Stimulated activated CD4-positive, alpha-beta T cell treated with anti-CD3 and anti-CD28 coated beads, Interleukin-2, amount 100 ng/mL, for 24 hours (primary cell): ENCODE data around the gene NR4A3.
"Not testable (repeated sequence)": the region's sequence is repeated elsewhere in the genome, so short reads cannot be mapped to it uniquely, and the experiment has no call there.

Experiments
- DNase-seq, 2 donors: peaks; one replicate each; pipeline ENCODE4 v3.0.0-alpha.2; 2020

The NR4A3 gene

DNA sequence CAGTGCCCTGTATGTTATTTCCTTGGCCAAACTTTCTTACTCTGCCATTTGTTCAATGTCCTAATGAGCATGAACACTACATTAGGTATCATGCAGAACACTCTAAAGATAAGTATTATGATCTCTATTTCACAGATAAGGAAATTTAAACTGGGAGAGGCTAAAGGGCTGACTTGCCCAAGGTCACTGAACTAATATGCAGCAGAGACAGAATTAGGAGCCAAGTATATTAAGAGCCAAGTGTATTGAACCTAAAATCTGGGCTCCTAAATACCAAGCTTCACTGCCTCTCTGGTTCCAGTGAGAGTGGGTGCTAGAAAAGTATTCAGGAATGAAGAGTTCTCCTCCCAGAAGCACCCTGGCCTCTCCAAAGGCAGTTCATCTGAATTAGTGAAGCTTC is 13.5 kb downstream of the NR4A3 start:
- DNase-seq: no peak

- DNase-seq: no peak
Observed at GRCh38 chr9:99835581-99835980, 13.9 kb downstream of the NR4A3 start.

- no peak for DNase-seq
Observed at GRCh38 chr9:99840072-99840471, 18.4 kb downstream of the NR4A3 start.

DNA sequence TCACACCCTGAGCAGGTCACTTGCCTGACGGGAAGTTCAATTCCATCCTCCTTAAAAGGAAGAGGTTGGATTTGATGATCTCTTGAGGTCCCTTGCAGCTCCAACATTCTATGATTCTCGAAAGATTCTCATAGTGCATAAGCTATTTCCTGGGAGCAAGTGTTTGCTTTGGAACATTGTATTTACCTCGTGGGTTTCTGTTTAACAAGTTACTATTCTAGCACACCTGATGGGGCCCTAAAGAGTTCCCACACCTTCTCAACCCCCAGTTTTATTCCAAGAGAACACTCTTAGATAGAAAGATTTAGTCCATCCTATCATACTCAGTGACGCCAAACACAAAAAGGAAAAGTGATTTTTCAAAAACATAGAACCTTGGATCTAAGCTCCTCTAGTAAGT is 23.4 kb downstream of the NR4A3 start:
- no peak for DNase-seq

DNA sequence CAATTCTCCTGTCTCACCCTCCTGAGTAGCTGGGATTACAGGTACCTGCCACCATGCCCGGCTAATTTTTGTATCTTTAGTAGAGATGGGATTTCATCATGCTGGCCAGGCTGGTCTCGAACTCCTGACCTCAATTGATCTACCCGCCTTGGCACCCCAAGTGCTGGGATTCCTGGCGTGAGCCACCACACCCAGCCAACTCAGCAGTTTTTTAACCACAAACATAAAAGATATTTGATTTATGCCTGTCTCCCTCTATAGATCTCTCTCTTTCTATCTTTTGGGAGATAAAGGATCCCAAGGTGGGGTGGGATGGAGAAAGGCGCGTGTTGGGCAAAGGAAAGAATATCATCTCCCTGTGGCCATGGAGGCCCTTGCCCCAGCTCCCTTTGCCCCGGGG is 26.8 kb downstream of the NR4A3 start:
- DNase-seq: no peak

GRCh38 chr9:99850736-99851499 is 29.2 kb downstream of the NR4A3 start:
- DNase-seq: no peak

GRCh38 chr9:99851500-99851822 is 29.8 kb downstream of the NR4A3 start:
- DNase-seq: no peak

GRCh38 chr9:99852617-99853016 is 30.9 kb downstream of the NR4A3 start:
- no peak for DNase-seq

- no peak for DNase-seq
Observed at GRCh38 chr9:99855467-99856176, 33.9 kb downstream of the NR4A3 start.

DNA sequence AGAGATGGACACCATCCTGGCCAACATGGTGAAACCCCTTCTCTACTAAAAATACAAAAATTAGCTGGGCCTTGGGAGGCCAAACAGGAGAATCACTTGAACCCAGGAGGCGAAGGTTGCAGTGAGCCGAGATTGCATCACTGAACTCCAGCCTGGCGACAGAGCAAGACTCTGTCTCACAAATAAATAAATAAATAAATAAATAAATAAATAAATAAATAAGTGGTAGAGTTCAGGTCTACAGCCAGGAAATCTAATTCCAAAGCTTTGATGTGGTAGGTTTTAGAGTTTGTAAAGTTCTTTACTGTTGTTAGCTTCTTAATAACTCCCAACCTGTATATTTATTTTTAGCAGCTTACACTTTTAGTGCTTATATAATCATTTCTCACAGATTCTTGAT is 35.9 kb downstream of the NR4A3 start:
- not testable (repeated sequence) for DNase-seq

DNA sequence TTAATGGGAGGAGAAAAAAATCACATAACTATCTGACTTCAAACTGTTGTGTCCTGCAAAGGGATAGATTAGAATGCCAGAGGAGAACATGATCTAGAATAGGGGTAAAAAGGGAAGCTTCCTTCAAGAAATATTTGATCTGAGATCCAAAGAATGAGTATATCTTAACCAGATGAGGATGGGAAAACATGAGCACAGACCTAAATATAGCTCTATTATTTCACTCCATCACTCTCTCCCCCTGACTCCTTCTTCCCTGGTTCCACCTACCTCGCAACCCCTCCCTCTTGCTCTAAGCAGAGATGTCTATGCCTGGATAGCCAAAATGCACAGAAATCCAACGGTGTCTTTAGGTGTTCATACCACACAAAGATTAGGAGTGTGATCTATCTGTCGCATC is 36.4 kb downstream of the NR4A3 start:
- no peak for DNase-seq

DNA sequence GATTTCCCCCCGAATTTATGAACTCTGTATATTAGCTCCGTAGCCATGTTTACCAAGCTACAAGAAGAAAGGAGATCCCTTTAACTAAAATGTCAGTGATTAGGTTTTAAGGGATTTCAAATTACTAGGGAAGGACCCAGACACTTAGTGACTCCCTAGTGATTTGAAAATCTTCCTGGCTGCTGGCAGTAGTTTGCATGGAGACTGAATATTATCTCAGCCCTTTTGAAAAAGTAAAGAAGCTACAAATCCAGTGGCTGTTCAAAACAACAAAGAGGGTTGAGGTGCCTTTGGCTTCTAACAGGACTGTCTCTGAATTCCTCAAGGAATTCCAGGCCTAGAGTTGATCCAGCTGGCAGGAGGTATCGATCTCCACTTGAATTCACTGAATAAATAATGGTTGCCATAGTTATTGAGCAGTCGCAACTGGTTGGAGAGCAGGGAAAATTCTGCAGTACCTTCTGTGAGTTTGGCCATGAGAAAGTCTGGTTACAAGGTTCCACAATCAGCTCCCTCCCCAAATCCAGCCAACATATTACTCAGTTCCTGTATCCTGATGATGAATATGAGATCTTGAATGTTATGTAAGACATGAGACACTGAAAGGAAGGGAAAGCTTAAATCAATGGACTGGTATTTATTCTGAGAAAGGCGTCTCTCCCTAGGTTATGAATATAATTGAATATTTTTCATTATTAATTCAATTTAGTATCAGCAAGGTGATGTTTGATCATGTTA is 37.7 kb downstream of the NR4A3 start:
- no peak for DNase-seq

- no peak for DNase-seq
Observed at GRCh38 chr9:99860266-99860665, 38.6 kb downstream of the NR4A3 start.

GRCh38 chr9:99863955-99864354 is 42.3 kb downstream of the NR4A3 start:
- DNase-seq: no peak

DNA sequence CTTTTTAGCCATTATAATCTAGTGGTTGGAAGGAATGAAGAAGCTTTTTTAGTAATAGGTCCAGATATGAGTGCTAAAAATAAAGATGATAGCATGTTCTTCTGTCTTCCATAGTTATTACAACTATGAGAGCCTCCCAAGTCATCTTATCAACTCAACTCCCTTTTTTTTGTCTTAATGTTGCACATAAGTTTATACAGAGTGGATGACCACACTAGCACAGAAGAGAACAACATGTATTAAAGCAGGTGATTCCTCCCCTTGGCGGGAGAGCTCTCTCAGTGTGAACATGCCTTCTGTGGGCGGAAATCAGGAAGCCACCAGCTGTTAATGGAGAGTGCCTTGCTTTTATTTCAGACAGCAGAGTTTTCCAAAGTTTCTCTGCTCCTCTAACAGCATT is 44.7 kb downstream of the NR4A3 start:
- no peak for DNase-seq

DNA sequence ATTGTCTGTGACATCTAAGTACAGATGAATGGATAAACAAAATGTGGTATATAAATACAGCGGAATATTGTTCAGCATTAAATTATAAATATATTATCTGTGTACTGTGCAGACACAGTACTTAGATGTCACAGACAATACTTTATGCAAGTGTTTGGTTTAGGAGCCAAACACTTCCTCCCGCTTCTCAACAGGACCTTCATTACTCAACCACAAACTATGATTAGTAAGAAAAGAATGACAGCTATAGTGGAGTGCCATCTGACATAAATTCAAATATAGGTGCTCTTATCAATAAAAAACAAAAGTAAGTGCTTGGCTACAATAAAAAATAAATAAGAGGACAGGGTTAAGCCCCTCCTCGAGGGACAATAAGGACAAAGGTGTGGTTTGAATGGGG is 45.9 kb downstream of the NR4A3 start:
- DNase-seq: no peak

DNA sequence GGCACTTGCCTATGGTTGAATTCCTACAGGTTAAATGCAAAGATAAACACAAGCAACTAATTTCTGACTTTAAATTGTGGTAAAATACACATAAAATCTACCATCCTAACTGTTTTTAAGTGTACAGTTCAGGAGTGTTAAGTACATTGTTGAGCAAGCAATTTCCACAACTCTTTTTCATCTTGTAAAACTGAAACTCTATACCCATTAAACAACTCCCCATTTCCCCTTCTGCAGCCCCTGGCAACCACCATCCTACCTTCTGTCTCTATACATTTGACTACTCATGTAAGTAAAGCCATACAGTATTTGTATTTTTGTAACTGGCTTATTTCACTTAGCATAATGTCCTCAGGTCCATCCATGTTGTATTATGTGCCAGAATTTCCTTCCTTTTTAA is 46.3 kb downstream of the NR4A3 start:
- no peak for DNase-seq

DNA sequence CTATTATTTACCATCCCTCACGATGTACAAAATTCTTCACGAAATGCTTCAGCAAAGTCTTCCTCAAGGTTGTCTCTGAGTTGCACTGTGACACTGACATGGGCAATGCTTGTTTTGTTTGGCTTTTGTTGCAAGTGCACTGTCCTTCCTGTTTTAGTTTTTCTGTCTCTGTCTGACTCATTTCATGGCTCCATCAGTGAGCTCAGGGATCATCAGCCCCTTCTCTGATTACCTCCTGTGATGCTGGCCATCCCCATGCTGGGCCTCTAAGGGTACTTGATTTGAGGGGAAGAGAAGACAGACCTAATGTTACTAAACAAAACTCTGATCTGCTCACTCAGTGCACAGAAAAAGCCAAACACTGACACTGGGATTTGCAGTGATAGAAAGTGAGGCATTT is 47.2 kb downstream of the NR4A3 start:
- DNase-seq: no peak

DNA sequence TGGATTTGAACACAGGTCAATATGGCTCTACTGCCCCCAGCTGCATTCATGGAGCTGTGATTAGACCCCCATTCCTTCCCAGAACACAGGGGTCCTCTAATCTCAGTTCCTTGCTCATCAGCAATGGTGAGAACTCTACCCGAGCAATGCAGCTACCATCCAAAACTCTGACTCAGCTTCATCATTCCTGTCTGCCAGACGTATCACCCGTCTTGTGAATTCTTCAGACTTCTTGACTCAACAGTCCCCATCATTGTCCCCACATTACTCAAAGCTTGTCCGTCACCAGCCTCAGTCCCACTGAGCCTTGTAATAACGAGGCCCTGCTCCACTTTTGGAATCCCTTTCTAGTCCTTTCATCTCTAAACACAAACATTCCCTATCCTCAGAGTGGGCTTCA is 48.4 kb downstream of the NR4A3 start:
- DNase-seq: no peak

GRCh38 chr9:99873531-99873930 is 51.8 kb downstream of the NR4A3 start:
- no peak for DNase-seq

DNA sequence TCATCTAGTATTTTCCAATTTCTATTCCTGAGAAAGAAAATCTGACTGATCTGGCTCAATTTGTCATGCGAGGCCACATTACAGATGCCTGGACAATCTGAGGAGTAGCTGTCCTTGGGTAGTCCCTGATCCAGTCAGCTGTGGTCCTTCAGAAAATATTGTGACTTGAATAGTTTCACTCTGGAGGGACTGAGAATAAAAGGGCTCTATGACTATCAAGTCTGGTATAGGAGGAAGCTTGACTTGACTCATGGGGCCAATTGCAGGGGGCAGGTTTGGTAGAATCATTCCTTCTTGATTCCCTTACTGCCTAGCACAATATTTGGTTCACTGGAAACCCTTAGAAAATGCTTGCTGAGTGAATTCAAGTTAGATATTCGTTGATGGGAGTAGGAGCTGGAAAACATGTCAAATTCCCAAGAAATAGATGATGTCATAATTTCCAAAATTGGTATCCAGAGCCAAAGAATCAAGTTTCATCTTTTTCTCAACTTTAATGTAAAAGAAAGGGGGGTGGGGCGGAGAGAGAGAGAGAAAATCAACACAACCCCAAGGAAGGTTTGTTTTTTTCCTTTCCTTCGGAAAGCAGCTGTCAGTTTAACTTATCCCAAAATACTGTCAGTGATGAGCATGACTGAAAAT is 52.4 kb downstream of the NR4A3 start:
- no peak for DNase-seq

- no peak for DNase-seq
Observed at GRCh38 chr9:99876190-99876589, 54.5 kb downstream of the NR4A3 start.

GRCh38 chr9:99878651-99879050 is 57.0 kb downstream of the NR4A3 start:
- no peak for DNase-seq

DNA sequence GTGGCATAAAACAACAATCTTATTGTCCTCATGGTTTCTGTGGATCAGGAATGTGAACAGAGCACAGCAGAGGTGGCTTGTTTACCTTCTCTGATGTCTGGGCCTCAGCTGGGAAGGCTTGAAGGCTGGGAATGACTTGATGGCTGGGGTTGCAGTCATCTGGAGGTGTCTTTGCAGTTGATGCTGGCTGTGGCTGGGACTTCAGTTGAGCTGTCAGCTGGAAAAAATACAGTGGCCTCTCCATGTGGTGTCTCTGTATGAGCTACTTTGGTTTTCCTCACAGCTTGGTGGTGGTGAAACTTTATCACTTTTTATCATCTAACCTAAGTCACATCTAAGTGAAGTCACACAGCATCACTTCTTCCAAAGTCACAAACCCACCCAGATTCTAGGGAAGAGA is 60.1 kb downstream of the NR4A3 start:
- DNase-seq: peak in 1 of 2 donors; percentile 14
